ENCODE results near the gene HAUS3. TPM values are rescaled to one million over a fixed set of nuclear protein-coding genes. Genes with fewer than 3 reads are reported as not detected.

HAUS3 gene
- total RNA-seq, 6 experiments from 2014 or later, result 3.5 to 5.1 (median 4.6) TPM

- DNase-seq, result no peak
- WGBS (ENCODE audit: insufficient coverage, low coverage, low lambda C conversion rate, missing lambda C conversion rate), result 87% methylated on average over 4 of the region's 4 CpGs
Measured at GRCh38 chr4:2194496-2194895, 47.4 kb downstream of the HAUS3 start.

DNA sequence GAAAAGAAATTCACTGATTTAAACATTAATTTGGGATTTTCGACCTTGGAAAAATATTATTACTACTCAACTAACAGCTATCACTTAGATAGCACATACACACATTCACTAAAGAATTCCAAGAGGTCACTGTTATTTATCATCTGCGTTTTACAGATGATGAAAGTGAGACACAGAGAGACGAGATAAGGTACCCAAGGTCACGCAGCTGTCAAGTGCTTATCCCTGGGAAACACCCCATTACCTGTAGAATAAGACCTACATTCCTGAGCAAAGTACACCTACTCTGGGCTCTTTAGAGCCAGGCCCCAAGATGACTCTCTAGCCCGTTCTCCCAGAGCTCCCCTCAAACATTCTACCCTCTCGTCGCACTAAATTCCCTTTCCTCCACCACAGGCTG lies 48.6 kb downstream of the HAUS3 start:
- no peaks in the 10 kb centered on the region for H3K27me3 ChIP-seq
- 74% methylated on average over 6 of the region's 7 CpGs for WGBS (ENCODE audit: insufficient coverage, low coverage, low lambda C conversion rate, missing lambda C conversion rate)
- no peak overlapping the region for H3K4me3 ChIP-seq
- H3K27ac ChIP-seq, result no peak overlapping the region
- ATAC-seq, result no peak
- no peak for DNase-seq
- H3K4me1 ChIP-seq, result no peaks in the 10 kb centered on the region
- H3K9me3 ChIP-seq, result no peaks in the 10 kb centered on the region
- TF ChIP-seq POLR2A (IDR thresholded peaks at IDR 0.05) (no peak), CTCF (IDR thresholded peaks at IDR 0.05) (no peak)
- peaks cover 0 to 2% (median 0%) of the 10 kb centered on the region in 4 donors for H3K36me3 ChIP-seq
- intact Hi-C loops (cut with DNase I), result no loop called here

More at GRCh38 chr4:2194496-2194895, 47.4 kb downstream of the HAUS3 start:
- no peak for TF ChIP-seq CTCF (IDR thresholded peaks at IDR 0.05)
- no peak for TF ChIP-seq POLR2A (IDR thresholded peaks at IDR 0.05)
- Histone ChIP-seq H3K9me3 (no peaks in the 10 kb centered on the region), H3K4me3 (no peak overlapping the region), H3K4me1 (no peaks in the 10 kb centered on the region), H3K36me3 (peaks cover 0 to 2% (median 0%) of the 10 kb centered on the region in 4 donors), H3K27me3 (no peaks in the 10 kb centered on the region), H3K27ac (no peak overlapping the region)
- ATAC-seq, result no peak
- intact Hi-C loops (cut with DNase I), result no loop called here

- no peaks in the 10 kb centered on the region for H3K4me1 ChIP-seq
- no peak overlapping the region for H3K4me3 ChIP-seq
- no peak for TF ChIP-seq POLR2A (IDR thresholded peaks at IDR 0.05)
- no peak for TF ChIP-seq CTCF (IDR thresholded peaks at IDR 0.05)
- H3K27ac ChIP-seq, result no peak overlapping the region
- intact Hi-C loops (cut with DNase I), result no loop called here
- DNase-seq, result no peak
- no peak for ATAC-seq
- no peaks in the 10 kb centered on the region for H3K36me3 ChIP-seq
- no peaks in the 10 kb centered on the region for H3K9me3 ChIP-seq
- no peaks in the 10 kb centered on the region for H3K27me3 ChIP-seq
Measured at GRCh38 chr4:2186865-2187172, 55.1 kb downstream of the HAUS3 start.

DNA sequence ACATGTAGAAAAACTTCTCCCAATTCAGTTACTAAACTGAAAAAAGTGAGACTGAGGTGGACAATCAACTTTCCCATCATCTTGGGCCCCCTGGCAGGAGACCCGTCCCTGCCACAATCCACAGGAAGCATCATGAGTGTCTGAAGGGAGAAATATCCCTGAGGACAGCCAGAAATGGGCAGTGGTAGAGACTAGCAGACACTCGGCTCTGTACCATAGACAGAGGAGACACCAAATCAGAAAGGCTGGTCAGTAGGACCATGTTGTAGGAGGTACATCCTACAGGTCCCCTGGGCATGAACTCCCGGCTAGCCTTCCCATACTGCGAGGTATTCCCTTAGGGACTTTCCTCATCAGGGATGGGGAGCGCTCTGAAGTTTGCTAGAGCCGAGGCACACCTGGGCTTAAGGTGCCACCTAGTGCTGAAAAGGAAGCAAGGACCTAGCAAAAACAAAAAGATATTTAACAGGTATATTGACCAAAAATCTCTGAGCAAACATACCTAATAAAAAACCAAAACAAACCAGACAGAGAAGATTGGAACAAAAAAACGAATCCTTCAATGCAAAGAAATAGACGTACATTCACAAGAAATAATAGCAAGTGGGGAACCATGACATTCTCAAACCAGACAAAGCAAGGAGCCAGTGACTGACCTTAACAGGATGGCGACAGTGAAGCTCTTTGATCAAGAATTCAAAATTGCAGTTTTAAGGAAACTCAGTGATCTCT lies 55.6 kb downstream of the HAUS3 start:
- H3K4me1 ChIP-seq, result no peaks in the 10 kb centered on the region
- H3K9me3 ChIP-seq, result no peaks in the 10 kb centered on the region
- peak; percentile 56 to 60 (median 60) for TF ChIP-seq CTCF (IDR thresholded peaks at IDR 0.05)
- TF ChIP-seq POLR2A (IDR thresholded peaks at IDR 0.05), result no peak
- DNase-seq (peak; percentile 37 to 54 (median 52)), ATAC-seq (peak; percentile 81 to 99 (median 90))
- intact Hi-C loops (cut with DNase I), result no loop called here
- H3K36me3 ChIP-seq, result no peaks in the 10 kb centered on the region
- H3K27me3 ChIP-seq, result no peaks in the 10 kb centered on the region
- H3K4me3 ChIP-seq, result no peak overlapping the region
- 34% methylated on average over 8 of the region's 9 CpGs for WGBS (ENCODE audit: insufficient coverage, low coverage, low lambda C conversion rate, missing lambda C conversion rate)
- no peak overlapping the region for H3K27ac ChIP-seq

GRCh38 chr4:2183394-2183793 lies 58.5 kb downstream of the HAUS3 start:
- ATAC-seq (no peak), DNase-seq (no peak)
- no peak for TF ChIP-seq POLR2A (IDR thresholded peaks at IDR 0.05)
- TF ChIP-seq CTCF (IDR thresholded peaks at IDR 0.05), result no peak
- Histone ChIP-seq H3K4me3 (no peak overlapping the region), H3K36me3 (no peaks in the 10 kb centered on the region), H3K27me3 (no peaks in the 10 kb centered on the region), H3K4me1 (no peaks in the 10 kb centered on the region), H3K9me3 (no peaks in the 10 kb centered on the region), H3K27ac (no peak overlapping the region)
- intact Hi-C loops (cut with DNase I), result no loop called here

Measured in right lobe of liver (tissue), 6 donors.